GM19467 (cell line): Measurements from ENCODE around the gene NDUFA6.
"Not testable (repeated sequence)": the region's sequence is repeated elsewhere in the genome, so short reads cannot be mapped to it uniquely, and the experiment has no call there.

Experiments
- ATAC-seq: cut with Tn5 transposase; IDR thresholded peaks from one replicate; pipeline ENCODE4 v1.9.1; 2021; ENCODE audit warnings: mild to moderate bottlenecking, moderate library complexity; ENCODE audit not compliant: unreplicated experiment

The NDUFA6 gene

GRCh38 chr22:42114721-42115120, 24.1 kb upstream of the NDUFA6 start:
- no peak for ATAC-seq

- ATAC-seq, result not testable (repeated sequence)
These were observed 22.2 kb upstream of the NDUFA6 start for GRCh38 chr22:42112793-42113192.

- no peak for ATAC-seq
These were observed 21.2 kb upstream of the NDUFA6 start for GRCh38 chr22:42111798-42112197.

GRCh38 chr22:42108848-42109247, 18.3 kb upstream of the NDUFA6 start:
- no peak for ATAC-seq

GRCh38 chr22:42104332-42104860, 13.8 kb upstream of the NDUFA6 start:
- ATAC-seq, result not testable (repeated sequence)

GRCh38 chr22:42101199-42101598, 10.6 kb upstream of the NDUFA6 start:
- no peak for ATAC-seq

GRCh38 chr22:42091455-42091782, 847 bp upstream of the NDUFA6 start:
- ATAC-seq, result no peak

GRCh38 chr22:42086051-42086450, 4.5 kb downstream of the NDUFA6 start:
- no peak for ATAC-seq

- no peak for ATAC-seq
These were observed 5.7 kb downstream of the NDUFA6 start for GRCh38 chr22:42084874-42085273.

GRCh38 chr22:42083119-42083518, 7.5 kb downstream of the NDUFA6 start:
- ATAC-seq, result no peak

GRCh38 chr22:42080287-42080686, 10.3 kb downstream of the NDUFA6 start:
- ATAC-seq, result no peak

GRCh38 chr22:42079319-42080251, 11.0 kb downstream of the NDUFA6 start, which contains the start of gene SMDT1:
Gene SMDT1 (plus strand): TSS chr22:42079700. CDS start chr22:42079769, 69 bp downstream.
- ATAC-seq, result peak; percentile 81

GRCh38 chr22:42078469-42079318, 11.9 kb downstream of the NDUFA6 start:
- ATAC-seq, result no peak

- no peak for ATAC-seq
These were observed 13.0 kb downstream of the NDUFA6 start for GRCh38 chr22:42077486-42078125.

GRCh38 chr22:42076764-42077485, 13.6 kb downstream of the NDUFA6 start:
- no peak for ATAC-seq

GRCh38 chr22:42074846-42075676, 15.5 kb downstream of the NDUFA6 start:
- ATAC-seq, result no peak

- ATAC-seq, result no peak
These were observed 16.3 kb downstream of the NDUFA6 start, which contains the start of gene PHETA2 for GRCh38 chr22:42074132-42074811. Gene PHETA2 (plus strand): TSS chr22:42074248. CDS start chr22:42077294, 3,046 bp downstream.

GRCh38 chr22:42073621-42074041, 16.9 kb downstream of the NDUFA6 start:
- ATAC-seq, result no peak
